ENCODE measurements around the gene STX11.
A peak's percentile ranks its signal among the peaks of the same experiment; 100 is the strongest.

The STX11 gene

GRCh38 chr6:144153971-144154370 is 3.7 kb downstream of the STX11 start:
- TF ChIP-seq FOXM1 (IDR thresholded peaks at IDR 0.05; ENCODE audit: borderline replicate concordance, low read depth): no peak
- TF ChIP-seq RAD21 (IDR thresholded peaks at IDR 0.05; ENCODE audit: low read depth): no peak
- TF ChIP-seq TAF1 (IDR thresholded peaks at IDR 0.05; ENCODE audit: low read depth): no peak
- TF ChIP-seq EP300 (IDR thresholded peaks at IDR 0.05; ENCODE audit: borderline replicate concordance): no peak
- TF ChIP-seq TCF12 (IDR thresholded peaks at IDR 0.05; ENCODE audit: low read depth): no peak
- no peak for TF ChIP-seq TEAD4 (IDR thresholded peaks at IDR 0.05)

- TF ChIP-seq TAF1 (IDR thresholded peaks at IDR 0.05; ENCODE audit: low read depth) (no peak), NFIC (IDR thresholded peaks at IDR 0.05) (no peak), CREB1 (IDR thresholded peaks at IDR 0.05; ENCODE audit: low read depth) (no peak), MAX (IDR thresholded peaks at IDR 0.05) (no peak), USF1 (IDR thresholded peaks at IDR 0.05) (no peak), ZBTB7A (IDR thresholded peaks at IDR 0.05; ENCODE audit: low read depth) (no peak), YY1 (IDR thresholded peaks at IDR 0.05; ENCODE audit: low read depth) (no peak), FOXM1 (IDR thresholded peaks at IDR 0.05; ENCODE audit: borderline replicate concordance, low read depth) (no peak), EGR1 (IDR thresholded peaks at IDR 0.05) (no peak), REST (IDR thresholded peaks at IDR 0.05; ENCODE audit: low read depth) (no peak), TCF12 (IDR thresholded peaks at IDR 0.05; ENCODE audit: low read depth) (no peak), EP300 (IDR thresholded peaks at IDR 0.05; ENCODE audit: borderline replicate concordance) (no peak)
These were observed 5.2 kb downstream of the STX11 start for GRCh38 chr6:144155529-144155928.

GRCh38 chr6:144156338-144156737 is 6.0 kb downstream of the STX11 start:
- TF ChIP-seq TEAD4 (IDR thresholded peaks at IDR 0.05): no peak
- no peak for TF ChIP-seq EP300 (IDR thresholded peaks at IDR 0.05; ENCODE audit: borderline replicate concordance)
- no peak for TF ChIP-seq TAF1 (IDR thresholded peaks at IDR 0.05; ENCODE audit: low read depth)

- TF ChIP-seq REST (IDR thresholded peaks at IDR 0.05; ENCODE audit: low read depth) (no peak), TCF12 (IDR thresholded peaks at IDR 0.05; ENCODE audit: low read depth) (no peak), EP300 (IDR thresholded peaks at IDR 0.05; ENCODE audit: borderline replicate concordance) (no peak), EGR1 (IDR thresholded peaks at IDR 0.05) (no peak), TEAD4 (IDR thresholded peaks at IDR 0.05) (no peak)
These were observed 6.7 kb downstream of the STX11 start for GRCh38 chr6:144156991-144157390.

- TF ChIP-seq TEAD4 (IDR thresholded peaks at IDR 0.05): peak; percentile 95
- no peak for TF ChIP-seq EP300 (IDR thresholded peaks at IDR 0.05; ENCODE audit: borderline replicate concordance)
- peak; percentile 91 for TF ChIP-seq NFIC (IDR thresholded peaks at IDR 0.05)
These were observed 7.8 kb downstream of the STX11 start for GRCh38 chr6:144158133-144158532.

- TF ChIP-seq EGR1 (IDR thresholded peaks at IDR 0.05) (no peak), CREB1 (IDR thresholded peaks at IDR 0.05; ENCODE audit: low read depth) (no peak), TAF1 (IDR thresholded peaks at IDR 0.05; ENCODE audit: low read depth) (no peak), USF1 (IDR thresholded peaks at IDR 0.05) (no peak), MAX (IDR thresholded peaks at IDR 0.05) (no peak), ZBTB7A (IDR thresholded peaks at IDR 0.05; ENCODE audit: low read depth) (no peak), EP300 (IDR thresholded peaks at IDR 0.05; ENCODE audit: borderline replicate concordance) (no peak), TEAD4 (IDR thresholded peaks at IDR 0.05) (no peak), RAD21 (IDR thresholded peaks at IDR 0.05; ENCODE audit: low read depth) (no peak), NFIC (IDR thresholded peaks at IDR 0.05) (no peak), TCF12 (IDR thresholded peaks at IDR 0.05; ENCODE audit: low read depth) (no peak)
These were observed 8.9 kb downstream of the STX11 start for GRCh38 chr6:144159223-144159622.

- TF ChIP-seq NFIC (IDR thresholded peaks at IDR 0.05): no peak
- no peak for TF ChIP-seq MAX (IDR thresholded peaks at IDR 0.05)
- no peak for TF ChIP-seq CEBPB (IDR thresholded peaks at IDR 0.05)
- TF ChIP-seq RAD21 (IDR thresholded peaks at IDR 0.05; ENCODE audit: low read depth): no peak
- TF ChIP-seq TCF12 (IDR thresholded peaks at IDR 0.05; ENCODE audit: low read depth): no peak
- no peak for TF ChIP-seq EP300 (IDR thresholded peaks at IDR 0.05; ENCODE audit: borderline replicate concordance)
- no peak for TF ChIP-seq TAF1 (IDR thresholded peaks at IDR 0.05; ENCODE audit: low read depth)
These were observed 9.4 kb downstream of the STX11 start for GRCh38 chr6:144159742-144160141.
